Suprapubic skin (tissue), 4 donors: Measurements from ENCODE around the gene EPHB3. TPM values are rescaled to one million over a fixed set of nuclear protein-coding genes. Genes with fewer than 3 reads are reported as not detected.

Source experiments
- DNase-seq, 2 donors: peaks; one replicate each; pipeline ENCODE4 v3.0.0-alpha.2; 2019; ENCODE audit warnings: low spot score in 2 of 2
- H3K27ac ChIP-seq: fragments of 200-600 bp; sonication (generic); one replicate; pipeline ENCODE4 v1.5.1; 2019
- H3K27me3 ChIP-seq: fragments of 200-600 bp; sonication (generic); one replicate; pipeline ENCODE4 v1.5.1; 2019
- H3K36me3 ChIP-seq: fragments of 200-600 bp; sonication (generic); one replicate; pipeline ENCODE4 v1.5.1; 2019
- H3K4me1 ChIP-seq: fragments of 200-600 bp; sonication (generic); one replicate; pipeline ENCODE4 v1.5.1; 2019
- H3K4me3 ChIP-seq: fragments of 200-600 bp; sonication (generic); one replicate; pipeline ENCODE4 v1.5.1; 2019; ENCODE audit warnings: mild to moderate bottlenecking
- H3K9me3 ChIP-seq: fragments of 200-600 bp; sonication (generic); one replicate; pipeline ENCODE4 v1.5.1; 2019
- EP300 ChIP-seq: sonication (generic); formaldehyde crosslinking; IDR thresholded peaks from one replicate; pipeline ENCODE4 v1.6.1; 2017; ENCODE audit warnings: antibody characterized with exemption
- POLR2A ChIP-seq, 2 donors: fragments of 450-650 bp; IDR thresholded peaks; one replicate each; pipeline ENCODE4 v1.6.1; 2017; ENCODE audit warnings: antibody characterized with exemption in 2 of 2, mild to moderate bottlenecking in 2 of 2, moderate library complexity in 2 of 2
- POLR2AphosphoS5 ChIP-seq, 3 donors: sonication (generic); formaldehyde crosslinking; IDR thresholded peaks; one replicate each; pipeline ENCODE4 v1.6.1; 2017; ENCODE audit warnings: antibody characterized with exemption in 3 of 3
- WGBS: methylation state at CpG from one replicate; pipeline ENCODE4 v1.1.5; 2018; 5-methylcytosine and 5-hydroxymethylcytosine counted together
- total RNA-seq, 4 donors: library from RNA; depleted of rRNA; stranded (reverse); fragments of >200 nt; gene quantifications; one replicate each; pipeline ENCODE4 v1.1.0, GENCODE V29; 2016
- TF ChIP-seq, protein P1 (sequence below), 2 donors: fragments of 200-600 bp in 1 of 2; fragments of 450-650 bp in 1 of 2; sonication (generic) in 1 of 2; IDR thresholded peaks; one replicate each; pipeline ENCODE4 v1.5.1; 2016 to 2019; ENCODE audit warnings: antibody characterized with exemption in 2 of 2, mild to moderate bottlenecking in 1 of 2, moderate library complexity in 1 of 2

Gene EPHB3
- total RNA-seq, 4 donors from 2014 or later: 84.5 to 152 (median 108) TPM

DNA sequence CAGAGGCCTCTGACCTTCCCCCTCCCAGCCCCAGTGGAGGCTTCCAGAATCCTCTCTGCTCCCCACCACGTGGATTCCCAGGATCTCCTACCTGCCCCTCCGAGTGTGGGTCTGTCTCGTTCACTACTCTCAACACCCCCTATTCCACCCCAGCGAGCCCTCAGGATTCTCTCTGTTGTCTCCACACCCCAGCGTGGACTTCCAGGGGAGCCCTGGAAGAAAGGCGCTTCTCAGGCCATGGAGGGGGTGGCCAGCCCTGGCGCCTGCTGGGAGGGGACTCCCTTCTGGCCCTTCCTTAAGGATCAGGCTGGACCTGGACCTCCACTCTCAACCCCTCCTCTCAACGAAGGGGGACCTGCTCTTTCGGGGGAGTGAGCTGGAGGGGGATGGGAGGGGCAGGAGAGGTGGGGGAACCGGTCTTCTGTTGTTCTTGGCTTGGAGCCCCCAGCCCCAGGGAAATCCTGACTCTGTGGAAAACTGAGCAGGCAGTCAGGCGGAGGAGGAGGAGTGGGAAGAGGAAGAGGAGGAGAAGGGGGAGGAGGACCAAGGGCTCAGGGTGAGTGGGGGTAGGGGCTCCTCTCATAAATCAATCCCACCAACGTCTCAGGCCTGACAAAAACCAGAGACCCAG lies 32.9 kb downstream of the EPHB3 start:
- Histone ChIP-seq H3K27ac (no peak overlapping the region), H3K4me3 (no peak overlapping the region), H3K36me3 (no peaks in the 10 kb centered on the region), H3K9me3 (no peaks in the 10 kb centered on the region), H3K4me1 (peaks cover 51% of the 10 kb centered on the region), H3K27me3 (no peaks in the 10 kb centered on the region)
- no peak for TF ChIP-seq POLR2AphosphoS5 (IDR thresholded peaks at IDR 0.05)
- TF ChIP-seq, protein P1, sequence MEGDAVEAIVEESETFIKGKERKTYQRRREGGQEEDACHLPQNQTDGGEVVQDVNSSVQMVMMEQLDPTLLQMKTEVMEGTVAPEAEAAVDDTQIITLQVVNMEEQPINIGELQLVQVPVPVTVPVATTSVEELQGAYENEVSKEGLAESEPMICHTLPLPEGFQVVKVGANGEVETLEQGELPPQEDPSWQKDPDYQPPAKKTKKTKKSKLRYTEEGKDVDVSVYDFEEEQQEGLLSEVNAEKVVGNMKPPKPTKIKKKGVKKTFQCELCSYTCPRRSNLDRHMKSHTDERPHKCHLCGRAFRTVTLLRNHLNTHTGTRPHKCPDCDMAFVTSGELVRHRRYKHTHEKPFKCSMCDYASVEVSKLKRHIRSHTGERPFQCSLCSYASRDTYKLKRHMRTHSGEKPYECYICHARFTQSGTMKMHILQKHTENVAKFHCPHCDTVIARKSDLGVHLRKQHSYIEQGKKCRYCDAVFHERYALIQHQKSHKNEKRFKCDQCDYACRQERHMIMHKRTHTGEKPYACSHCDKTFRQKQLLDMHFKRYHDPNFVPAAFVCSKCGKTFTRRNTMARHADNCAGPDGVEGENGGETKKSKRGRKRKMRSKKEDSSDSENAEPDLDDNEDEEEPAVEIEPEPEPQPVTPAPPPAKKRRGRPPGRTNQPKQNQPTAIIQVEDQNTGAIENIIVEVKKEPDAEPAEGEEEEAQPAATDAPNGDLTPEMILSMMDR (IDR thresholded peaks at IDR 0.05): no peak
- TF ChIP-seq POLR2A (IDR thresholded peaks at IDR 0.05): no peak
- TF ChIP-seq EP300: no peak
- no peak for DNase-seq
- WGBS: 56% methylated on average over 12 of the region's 12 CpGs

DNA sequence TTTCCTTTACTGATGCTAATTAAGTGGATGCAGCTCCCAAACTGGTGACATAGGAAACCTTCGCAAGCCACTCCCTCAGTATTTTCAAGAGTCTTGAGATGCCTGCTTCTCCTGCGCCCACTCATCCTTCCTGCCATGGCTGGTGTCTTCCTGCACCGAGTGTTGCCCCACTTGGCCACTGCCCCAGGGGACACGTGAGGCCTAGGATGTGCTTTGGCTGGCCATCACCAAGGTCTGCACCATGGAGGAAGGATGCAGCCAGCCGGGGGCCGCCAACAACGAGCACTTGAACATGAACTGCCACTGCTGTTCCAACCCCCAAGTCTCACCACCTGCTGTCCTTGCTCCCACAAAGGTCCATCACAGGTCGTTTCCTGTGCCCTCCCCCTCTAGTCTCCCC lies 34.1 kb downstream of the EPHB3 start:
- WGBS: 85% methylated on average over 8 of the region's 8 CpGs
- TF ChIP-seq, protein P1 (IDR thresholded peaks at IDR 0.05): no peak
- TF ChIP-seq EP300 (no peak), POLR2AphosphoS5 (IDR thresholded peaks at IDR 0.05) (no peak), POLR2A (IDR thresholded peaks at IDR 0.05) (no peak)
- H3K27ac ChIP-seq: no peak overlapping the region
- peaks cover 55% of the 10 kb centered on the region for H3K4me1 ChIP-seq
- no peaks in the 10 kb centered on the region for H3K9me3 ChIP-seq
- DNase-seq: no peak
- H3K27me3 ChIP-seq: no peaks in the 10 kb centered on the region
- no peak overlapping the region for H3K4me3 ChIP-seq
- H3K36me3 ChIP-seq: no peaks in the 10 kb centered on the region

DNA sequence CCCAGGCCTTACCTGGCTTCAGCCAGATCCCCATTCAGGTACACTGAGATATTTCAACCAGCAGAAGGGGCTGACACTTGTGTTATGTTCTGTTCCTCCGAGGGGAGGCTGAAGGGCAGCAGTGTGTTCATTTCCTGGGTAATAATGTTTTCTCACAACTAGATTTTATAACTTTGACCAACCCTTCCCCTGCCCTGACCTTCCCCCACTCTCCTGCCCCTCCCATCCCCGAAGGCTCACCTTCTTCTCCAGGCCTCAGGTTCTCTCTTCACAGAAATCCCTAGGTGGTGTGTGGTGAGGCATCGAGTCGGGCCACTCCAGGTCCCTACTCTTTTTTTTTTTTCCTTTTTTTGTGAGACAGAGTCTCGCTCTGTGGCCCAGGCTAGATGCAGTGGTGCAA lies 34.6 kb downstream of the EPHB3 start:
- no peaks in the 10 kb centered on the region for H3K27me3 ChIP-seq
- WGBS: 68% methylated on average over 5 of the region's 5 CpGs
- no peak overlapping the region for H3K27ac ChIP-seq
- no peak for DNase-seq
- no peak overlapping the region for H3K4me3 ChIP-seq
- peaks cover 57% of the 10 kb centered on the region for H3K4me1 ChIP-seq
- TF ChIP-seq EP300 (no peak), POLR2AphosphoS5 (IDR thresholded peaks at IDR 0.05) (no peak), POLR2A (IDR thresholded peaks at IDR 0.05) (no peak)
- TF ChIP-seq, protein P1 (IDR thresholded peaks at IDR 0.05): no peak
- no peaks in the 10 kb centered on the region for H3K36me3 ChIP-seq
- H3K9me3 ChIP-seq: no peaks in the 10 kb centered on the region

DNA sequence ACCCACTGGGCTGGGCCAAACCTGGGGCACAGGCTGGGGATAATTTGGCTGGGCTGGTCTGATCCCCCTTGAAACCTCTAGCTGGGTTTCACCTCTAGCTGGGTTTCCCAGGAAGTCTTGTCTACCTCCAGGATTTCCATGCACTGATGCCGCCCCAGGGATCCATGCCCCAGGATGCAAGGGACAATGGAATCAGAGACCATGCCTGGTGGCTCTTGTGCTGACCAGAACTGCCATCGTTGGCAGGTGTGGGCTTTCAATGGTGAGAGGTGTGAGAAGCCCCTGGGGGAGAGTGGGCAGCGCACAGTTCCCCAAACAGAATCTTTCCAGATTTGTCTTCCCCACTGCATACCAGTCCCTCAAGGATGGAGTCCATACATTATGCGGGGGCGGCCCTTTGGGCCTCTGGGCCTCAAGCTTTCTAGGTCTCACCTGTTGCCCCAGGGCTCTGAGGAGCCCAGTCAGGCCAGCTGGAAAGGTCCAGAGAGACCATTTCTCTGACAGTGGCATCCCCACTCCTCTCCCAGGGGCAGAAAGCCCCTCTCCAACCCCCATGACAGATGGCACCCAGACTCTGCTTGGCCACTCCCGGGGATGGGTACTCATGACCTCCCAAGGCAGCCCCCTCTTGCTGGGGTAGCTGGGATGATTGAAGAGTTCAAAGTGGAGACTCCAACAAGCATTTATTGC lies 35.4 kb downstream of the EPHB3 start:
- H3K36me3 ChIP-seq: no peaks in the 10 kb centered on the region
- WGBS: 90% methylated on average over 5 of the region's 6 CpGs
- DNase-seq: no peak
- H3K27ac ChIP-seq: peak overlapping the region; percentile 36
- H3K4me1 ChIP-seq: peaks cover 63% of the 10 kb centered on the region
- no peak for TF ChIP-seq EP300
- TF ChIP-seq, protein P1 (IDR thresholded peaks at IDR 0.05): no peak
- TF ChIP-seq POLR2AphosphoS5 (IDR thresholded peaks at IDR 0.05): no peak
- no peak for TF ChIP-seq POLR2A (IDR thresholded peaks at IDR 0.05)
- H3K9me3 ChIP-seq: no peaks in the 10 kb centered on the region
- H3K27me3 ChIP-seq: peaks cover 6% of the 10 kb centered on the region
- H3K4me3 ChIP-seq: no peak overlapping the region

DNA sequence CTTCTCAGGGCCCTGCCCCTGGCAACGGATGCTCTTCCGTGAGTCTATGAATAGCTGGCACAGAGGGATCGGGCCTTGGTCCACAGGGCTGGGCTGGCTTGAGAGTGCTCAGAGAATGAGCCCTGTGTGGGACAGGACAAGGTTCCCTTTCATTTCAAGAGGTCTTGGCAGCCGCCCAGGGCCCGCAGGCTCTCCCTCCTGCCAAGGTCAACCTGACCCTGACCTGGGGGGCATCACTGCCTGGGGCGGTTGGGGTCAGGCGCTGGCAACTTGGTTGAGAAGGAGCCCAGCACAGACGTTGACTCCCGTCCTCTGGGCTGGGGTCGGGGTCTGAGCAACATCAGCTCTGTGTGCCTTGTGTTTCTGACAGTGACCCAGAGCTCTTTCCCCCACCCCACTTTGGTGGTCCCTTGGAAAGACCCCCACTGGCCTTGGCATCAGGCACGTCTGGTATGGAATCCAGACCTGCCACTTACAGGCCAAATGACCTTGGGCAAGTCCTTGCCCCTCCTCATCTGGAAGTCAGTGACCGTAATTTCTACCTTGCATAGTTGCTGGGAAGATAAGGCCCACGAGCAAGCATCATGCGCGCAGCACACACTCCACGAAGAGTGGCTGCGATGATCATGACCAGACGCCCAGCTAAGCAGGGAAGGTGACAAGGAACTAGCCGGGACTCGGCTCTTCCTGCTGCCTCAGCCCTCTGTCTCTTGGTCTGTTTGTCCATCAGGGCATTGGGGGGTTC lies 36.4 kb downstream of the EPHB3 start:
- peaks cover 64% of the 10 kb centered on the region for H3K4me1 ChIP-seq
- no peak overlapping the region for H3K4me3 ChIP-seq
- 68% methylated on average over 19 of the region's 20 CpGs for WGBS
- no peaks in the 10 kb centered on the region for H3K9me3 ChIP-seq
- H3K36me3 ChIP-seq: no peaks in the 10 kb centered on the region
- peak overlapping the region; percentile 52 for H3K27ac ChIP-seq
- no peak for TF ChIP-seq POLR2AphosphoS5 (IDR thresholded peaks at IDR 0.05)
- TF ChIP-seq, protein P1 (IDR thresholded peaks at IDR 0.05): no peak
- no peak for TF ChIP-seq POLR2A (IDR thresholded peaks at IDR 0.05)
- no peak for TF ChIP-seq EP300
- H3K27me3 ChIP-seq: peaks cover 7% of the 10 kb centered on the region
- no peak for DNase-seq
